HCT116 (cell line): Measurements from ENCODE around the gene TRPC4. TPM values are rescaled to one million over a fixed set of nuclear protein-coding genes. Genes with fewer than 3 reads are reported as not detected.

Source experiments
- ATAC-seq: fragments of 200-7000 bp; cut with Tn5 transposase; 2 replicates; pipeline ENCODE4 v1.9.1; 2020; ENCODE audit warnings: mild to moderate bottlenecking, moderate library complexity
- BruUV-seq: library from RNA; stranded (reverse); fragments of 400-500 nt; replicated peaks from 2 replicates; lab custom pipeline; 2021; lab: Mats Ljungman, UMichigan
- CTCF ChIA-PET: fragments of 300-600 bp; sonication (Branson Sonifier 250); formaldehyde crosslinking; loops from one replicate; lab custom pipeline; 2021; ENCODE audit warnings: antibody characterized with exemption; lab: Charles Lee
- POLR2A ChIA-PET: fragments of 300-600, 350-600 bp; sonication (Branson Sonifier 250); formaldehyde crosslinking; loops from one replicate; lab custom pipeline; 2021; ENCODE audit warnings: antibody characterized with exemption; lab: Charles Lee
- RAD21 ChIA-PET, 2 experiments: fragments of 300-600 bp; sonication (Branson Sonifier 250); formaldehyde crosslinking; loops; one replicate each; lab custom pipeline; 2023; ENCODE audit warnings: low total read pairs in 2 of 2; ENCODE audit not compliant: uncharacterized antibody in 2 of 2, unreplicated experiment in 2 of 2, low non-redundant PET in 1 of 2; lab: Charles Lee
- DNase-seq: peaks from one replicate; pipeline ENCODE4 v3.0.0-alpha.2; 2010; ENCODE audit warnings: low read depth, low spot score
- H2AFZ ChIP-seq: fragments of 200-600 bp; shearing (Covaris generic), sonication (generic); 2 replicates; pipeline ENCODE4 v1.6.1; 2017; ENCODE audit warnings: low read depth, mixed run types, mixed read lengths, antibody characterized with exemption, low read length; ENCODE audit not compliant: poor library complexity, severe bottlenecking
- H3K27ac ChIP-seq: 2 replicates; pipeline ENCODE4 v1.5.1; 2012; ENCODE audit warnings: low read depth, low read length
- H3K27me3 ChIP-seq: fragments of 200-600 bp; sonication (generic); 2 replicates; pipeline ENCODE4 v1.6.1; 2016; ENCODE audit warnings: mixed run types, low read length, mixed read lengths; ENCODE audit not compliant: insufficient read depth
- H3K36me3 ChIP-seq, 2 experiments: fragments of 200-500 bp in 1 of 2; fragments of 200-600 bp in 1 of 2; sonication (Bioruptor generic) in 1 of 2; sonication (generic) in 1 of 2; 2 replicates each; pipeline versions ENCODE4 v1.5.1 to v1.6.1; 2014 to 2016; ENCODE audit warnings: low read length in 2 of 2, inconsistent platforms in 1 of 2, mixed read lengths in 1 of 2, mixed run types in 1 of 2; ENCODE audit not compliant: insufficient read depth in 2 of 2, control insufficient read depth in 1 of 2
- H3K4me1 ChIP-seq, 2 experiments: fragments of 200-600 bp in 1 of 2; sonication (generic) in 1 of 2; 2 replicates each; pipeline versions ENCODE4 v1.5.1 to v1.6.1; 2012 to 2017; ENCODE audit warnings: low read length in 2 of 2, inconsistent platforms in 1 of 2, mild to moderate bottlenecking in 1 of 2, mixed read lengths in 1 of 2, mixed run types in 1 of 2, moderate library complexity in 1 of 2; ENCODE audit not compliant: insufficient read depth in 2 of 2, control insufficient read depth in 1 of 2
- H3K4me2 ChIP-seq: fragments of 200-600 bp; sonication (generic); 2 replicates; pipeline ENCODE4 v1.6.1; 2017; ENCODE audit warnings: mixed run types, low read length, mixed read lengths
- H3K4me3 ChIP-seq, 2 experiments: fragments of 200-600 bp in 1 of 2; sonication (generic) in 1 of 2; replicated peaks in 1 of 2; 2 replicates each; pipeline ENCODE4 v1.5.1; 2011 to 2016; ENCODE audit warnings: low read length in 2 of 2, control low read depth in 1 of 2, low read depth in 1 of 2, mild to moderate bottlenecking in 1 of 2, mixed read lengths in 1 of 2, mixed run types in 1 of 2
- H3K79me2 ChIP-seq: fragments of 200-600 bp; sonication (generic); 2 replicates; pipeline ENCODE4 v1.6.1; 2017; ENCODE audit warnings: mild to moderate bottlenecking, mixed run types, low read length, moderate library complexity, mixed read lengths; ENCODE audit not compliant: insufficient read depth
- H3K9ac ChIP-seq: fragments of 200-600 bp; sonication (generic); 2 replicates; pipeline ENCODE4 v1.6.1; 2016; ENCODE audit warnings: low read length, mixed read lengths
- H3K9me2 ChIP-seq: fragments of 200-600 bp; sonication (generic), shearing (Covaris generic); 2 replicates; pipeline ENCODE4 v1.6.1; 2017; ENCODE audit warnings: mixed run types, mild to moderate bottlenecking, moderate library complexity; ENCODE audit not compliant: insufficient read depth
- H3K9me3 ChIP-seq, 2 experiments: fragments of 200-500 bp in 1 of 2; fragments of 200-600 bp in 1 of 2; sonication (Bioruptor generic) in 1 of 2; sonication (generic) in 1 of 2; 2 replicates each; pipeline ENCODE4 v1.6.1; 2014 to 2017; ENCODE audit warnings: low read length in 2 of 2, mixed read lengths in 2 of 2, inconsistent platforms in 1 of 2, low read depth in 1 of 2, mild to moderate bottlenecking in 1 of 2, mixed run types in 1 of 2, moderate library complexity in 1 of 2; ENCODE audit not compliant: control insufficient read depth in 1 of 2, insufficient read depth in 1 of 2
- H4K20me1 ChIP-seq: fragments of 200-600 bp; sonication (generic), shearing (Covaris generic); 2 replicates; pipeline ENCODE4 v1.6.1; 2017; ENCODE audit warnings: mixed run types, mild to moderate bottlenecking, moderate library complexity; ENCODE audit not compliant: insufficient read depth
- ATF3 ChIP-seq: IDR thresholded peaks from 2 replicates; pipeline ENCODE4 v1.6.1; 2012
- CBX3 ChIP-seq: IDR thresholded peaks from 2 replicates; pipeline ENCODE4 v1.6.1; 2012; ENCODE audit warnings: low read depth
- CEBPB ChIP-seq: IDR thresholded peaks from 2 replicates; pipeline ENCODE4 v1.6.1; 2012; ENCODE audit warnings: low read depth
- CTCF ChIP-seq, 3 experiments: fragments of 200-600 bp in 1 of 3; sonication (generic) in 1 of 3; IDR thresholded peaks in 2 of 3; conservative IDR thresholded peaks in 1 of 3; 2 replicates each; pipeline ENCODE4 v1.5.1; 2012 to 2017; ENCODE audit warnings: low read depth in 2 of 3, low read length in 2 of 3, antibody characterized with exemption in 1 of 3, borderline replicate concordance in 1 of 3, control low read depth in 1 of 3, mild to moderate bottlenecking in 1 of 3, mixed read lengths in 1 of 3, mixed run types in 1 of 3, moderate library complexity in 1 of 3; ENCODE audit not compliant: insufficient read depth in 1 of 3
- EGR1 ChIP-seq: IDR thresholded peaks from 2 replicates; pipeline ENCODE4 v1.6.1; 2012; ENCODE audit warnings: low read depth
- ELF1 ChIP-seq: IDR thresholded peaks from 2 replicates; pipeline ENCODE4 v1.6.1; 2012; ENCODE audit warnings: low read depth, borderline replicate concordance
- EZH2 ChIP-seq: fragments of 200-600 bp; sonication (generic); IDR thresholded peaks from 2 replicates; pipeline ENCODE4 v1.6.1; 2017; ENCODE audit warnings: antibody characterized with exemption, mixed run types
- FOSL1 ChIP-seq: IDR thresholded peaks from 2 replicates; pipeline ENCODE4 v1.6.1; 2012; ENCODE audit warnings: low read depth
- JUND ChIP-seq: IDR thresholded peaks from 2 replicates; pipeline ENCODE4 v1.6.1; 2012
- MAX ChIP-seq: IDR thresholded peaks from 2 replicates; pipeline ENCODE4 v1.6.1; 2012
- POLR2A ChIP-seq: IDR thresholded peaks from 2 replicates; pipeline ENCODE4 v1.7.0; 2011; ENCODE audit warnings: borderline replicate concordance; ENCODE audit not compliant: insufficient read depth, insufficient read length; ENCODE audit errors: extremely low read depth
- REST ChIP-seq: IDR thresholded peaks from 2 replicates; pipeline ENCODE4 v1.6.1; 2012; ENCODE audit warnings: low read depth
- SP1 ChIP-seq: IDR thresholded peaks from 2 replicates; pipeline ENCODE4 v1.6.1; 2012; ENCODE audit warnings: low read depth
- SRF ChIP-seq: IDR thresholded peaks from 2 replicates; pipeline ENCODE4 v1.6.1; 2012; ENCODE audit warnings: low read depth
- TCF7L2 ChIP-seq: IDR thresholded peaks from 2 replicates; pipeline ENCODE4 v1.7.0; 2011; ENCODE audit warnings: borderline replicate concordance, inconsistent platforms; ENCODE audit not compliant: insufficient read depth, insufficient read length; ENCODE audit errors: extremely low read depth
- YY1 ChIP-seq: IDR thresholded peaks from 2 replicates; pipeline ENCODE4 v1.6.1; 2011; ENCODE audit warnings: low read length, low read depth, moderate library complexity, mild to moderate bottlenecking; ENCODE audit not compliant: insufficient replicate concordance; ENCODE audit errors: extremely low read depth
- ZBTB33 ChIP-seq: IDR thresholded peaks from 2 replicates; pipeline ENCODE4 v1.6.1; 2011; ENCODE audit warnings: mild to moderate bottlenecking, low read length, moderate library complexity; ENCODE audit not compliant: insufficient replicate concordance; ENCODE audit errors: extremely low read depth
- ZFX ChIP-seq: fragments of 450-650 bp; IDR thresholded peaks from 2 replicates; pipeline ENCODE4 v1.6.1; 2017
- intact Hi-C: fragments of 100-400 bp; cut with micrococcal nuclease; formaldehyde crosslinking; loops from 2 replicates; pipeline ENCODE4 v1.10.0; 2022
- total RNA-seq: library from RNA; stranded (reverse); gene quantifications from one replicate; pipeline ENCODE4 v1.2.1, GENCODE V29; 2021; ENCODE audit not compliant: unreplicated experiment

The TRPC4 gene
- total RNA-seq, 1 experiment from 2014 or later = not detected

GRCh38 chr13:37599519-37599918 is 270.1 kb downstream of the TRPC4 start:
- H3K9me3 ChIP-seq = peaks cover 7 to 18% of the 10 kb centered on the region in 2 experiments; a peak in 2 of 4 replicates
- POLR2A ChIA-PET = no interaction called here
- H3K27ac ChIP-seq = no peak overlapping the region
- H3K36me3 ChIP-seq = no peaks in the 10 kb centered on the region
- DNase-seq (no peak), ATAC-seq (no peak)
- no peak overlapping the region for H2AFZ ChIP-seq
- no TSS peak for BruUV-seq
- H3K4me3 ChIP-seq = no peak overlapping the region
- CTCF ChIA-PET = no interaction called here
- H3K79me2 ChIP-seq = no peaks in the 10 kb centered on the region
- intact Hi-C loops = no loop called here
- no peaks in the 10 kb centered on the region for H3K9me2 ChIP-seq
- TF ChIP-seq EGR1 (no peak), EZH2 (no peak), TCF7L2 (no peak), POLR2A (no peak), CBX3 (no peak), CEBPB (no peak), CTCF (IDR thresholded peaks at IDR 0.05 in 2 of 3, conservative IDR thresholded peaks at IDR 0.05 in 1 of 3; ENCODE audit: borderline replicate concordance in 1 of 3, insufficient read depth in 1 of 3, low read depth in 2 of 3, low read length in 2 of 3) (no peak), ZFX (no peak), YY1 (no peak), SRF (no peak), REST (no peak), SP1 (no peak), JUND (no peak), MAX (no peak), FOSL1 (no peak), ZBTB33 (no peak), ATF3 (no peak), ELF1 (no peak)
- H4K20me1 ChIP-seq = no peaks in the 10 kb centered on the region
- no peak overlapping the region for H3K4me2 ChIP-seq
- H3K9ac ChIP-seq = no peak overlapping the region
- no peaks in the 10 kb centered on the region for H3K4me1 ChIP-seq
- RAD21 ChIA-PET = no interaction called here
- no peaks in the 10 kb centered on the region for H3K27me3 ChIP-seq
